ENCODE measurements around the gene ACSL6. TPM values are rescaled to one million over a fixed set of nuclear protein-coding genes. Genes with fewer than 3 reads are reported as not detected.

Gene ACSL6
- total RNA-seq, 1 donor from 2014 or later: not detected

- TF ChIP-seq EZH2phosphoT487 (IDR thresholded peaks at IDR 0.05) (no peak), CTCF (IDR thresholded peaks at IDR 0.05) (no peak), EZH2 (IDR thresholded peaks at IDR 0.05) (no peak)
- no peak overlapping the region for H3K27ac ChIP-seq
- no peaks in the 10 kb centered on the region for H3K4me1 ChIP-seq
- no peak for DNase-seq (ENCODE audit: low spot score)
- H3K4me3 ChIP-seq: no peak overlapping the region
- no peaks in the 10 kb centered on the region for H3F3A ChIP-seq (ENCODE audit: low read depth)
- no peaks in the 10 kb centered on the region for H3K9me3 ChIP-seq (ENCODE audit: low read depth)
- H3K27ac Mint-ChIP-seq: no peak overlapping the region
- no peak overlapping the region for H3K4me3 Mint-ChIP-seq
- no peaks in the 10 kb centered on the region for H4K20me1 ChIP-seq (ENCODE audit: low read depth)
- H3K36me3 ChIP-seq: no peaks in the 10 kb centered on the region
- H3K36me3 Mint-ChIP-seq: no peaks in the 10 kb centered on the region
- peaks cover 8% of the 10 kb centered on the region for H3K4me1 Mint-ChIP-seq
- peaks cover 10% of the 10 kb centered on the region for H3K27me3 Mint-ChIP-seq (ENCODE audit: insufficient read depth, low read depth)
- H3K9ac ChIP-seq: no peak overlapping the region
- no peak overlapping the region for H2AFZ ChIP-seq (replicated peaks)
- no peak overlapping the region for H3K4me2 ChIP-seq
- peaks cover 2% of the 10 kb centered on the region for H3K9me3 Mint-ChIP-seq
- no peaks in the 10 kb centered on the region for H3K79me2 ChIP-seq (ENCODE audit: low read depth)
- no peaks in the 10 kb centered on the region for H3K27me3 ChIP-seq
These were observed 24.2 kb downstream of the ACSL6 start for GRCh38 chr5:131987251-131987650.

GRCh38 chr5:131986161-131986912, 25.1 kb downstream of the ACSL6 start:
- Mint-ChIP-seq H3K9me3 (peaks cover 2% of the 10 kb centered on the region), H3K27me3 (ENCODE audit: insufficient read depth, low read depth) (peaks cover 7% of the 10 kb centered on the region), H3K4me1 (peaks cover 8% of the 10 kb centered on the region), H3K4me3 (no peak overlapping the region), H3K27ac (peak overlapping the region; percentile 57), H3K36me3 (no peaks in the 10 kb centered on the region)
- Histone ChIP-seq H3K4me3 (no peak overlapping the region), H3K27ac (no peak overlapping the region), H3K36me3 (no peaks in the 10 kb centered on the region), H3K9me3 (ENCODE audit: low read depth) (no peaks in the 10 kb centered on the region), H3K79me2 (ENCODE audit: low read depth) (no peaks in the 10 kb centered on the region), H3K9ac (no peak overlapping the region), H3K4me2 (no peak overlapping the region), H2AFZ (replicated peaks) (no peak overlapping the region), H4K20me1 (ENCODE audit: low read depth) (no peaks in the 10 kb centered on the region), H3K4me1 (no peaks in the 10 kb centered on the region), H3K27me3 (no peaks in the 10 kb centered on the region), H3F3A (ENCODE audit: low read depth) (no peaks in the 10 kb centered on the region)
- TF ChIP-seq CTCF (IDR thresholded peaks at IDR 0.05) (no peak), EZH2 (IDR thresholded peaks at IDR 0.05) (no peak), EZH2phosphoT487 (IDR thresholded peaks at IDR 0.05) (no peak)
- no peak for DNase-seq (ENCODE audit: low spot score)

GRCh38 chr5:131984956-131985665, 26.3 kb downstream of the ACSL6 start:
- Mint-ChIP-seq H3K36me3 (no peaks in the 10 kb centered on the region), H3K4me3 (no peak overlapping the region), H3K27me3 (ENCODE audit: insufficient read depth, low read depth) (peaks cover 6% of the 10 kb centered on the region), H3K9me3 (peaks cover 2% of the 10 kb centered on the region), H3K27ac (peak overlapping the region; percentile 88), H3K4me1 (peaks cover 8% of the 10 kb centered on the region)
- Histone ChIP-seq H3K4me3 (no peak overlapping the region), H2AFZ (replicated peaks) (no peak overlapping the region), H3F3A (ENCODE audit: low read depth) (no peaks in the 10 kb centered on the region), H3K79me2 (ENCODE audit: low read depth) (no peaks in the 10 kb centered on the region), H3K9ac (no peak overlapping the region), H3K27ac (no peak overlapping the region), H3K4me2 (no peak overlapping the region), H3K36me3 (no peaks in the 10 kb centered on the region), H3K27me3 (no peaks in the 10 kb centered on the region), H3K9me3 (ENCODE audit: low read depth) (no peaks in the 10 kb centered on the region), H4K20me1 (ENCODE audit: low read depth) (no peaks in the 10 kb centered on the region), H3K4me1 (no peaks in the 10 kb centered on the region)
- no peak for DNase-seq (ENCODE audit: low spot score)
- TF ChIP-seq EZH2 (IDR thresholded peaks at IDR 0.05) (no peak), EZH2phosphoT487 (IDR thresholded peaks at IDR 0.05) (no peak), CTCF (IDR thresholded peaks at IDR 0.05) (no peak)

Measured in neural progenitor cell (in vitro differentiated cells).